ENCODE data around the gene URI1. TPM values are rescaled to one million over a fixed set of nuclear protein-coding genes. Genes with fewer than 3 reads are reported as not detected.
"Not testable (repeated sequence)": the region's sequence is repeated elsewhere in the genome, so short reads cannot be mapped to it uniquely, and the experiment has no call there.

The URI1 gene
- total RNA-seq, 1 donor = 86.1 TPM

DNA sequence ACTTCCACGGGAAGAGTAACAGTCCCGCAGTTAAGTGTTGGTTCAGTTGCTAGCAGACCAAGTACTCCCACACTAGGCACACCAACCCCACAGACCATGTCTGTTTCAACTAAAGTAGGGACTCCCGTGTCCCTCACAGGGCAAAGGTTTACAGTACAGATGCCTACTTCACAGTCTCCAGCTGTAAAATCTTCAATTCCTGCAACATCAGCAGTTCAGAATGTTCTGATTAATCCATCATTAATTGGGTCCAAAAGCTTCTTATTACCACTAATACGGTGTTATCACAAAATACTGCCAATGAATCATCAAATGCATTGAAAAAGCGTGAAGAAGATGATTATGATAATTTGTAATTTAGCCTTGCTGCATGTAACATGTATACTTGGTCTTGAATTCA lies 95.8 kb downstream of the URI1 start:
- H3K4me2 ChIP-seq (ENCODE audit: insufficient read depth, low read length) = no peak overlapping the region
- no peak for TF ChIP-seq CTCF (IDR thresholded peaks at IDR 0.05; ENCODE audit: extremely low read depth, low read depth, low read length)
- H3K36me3 ChIP-seq (ENCODE audit: insufficient read depth, low read length) = peaks cover 2% of the 10 kb centered on the region

DNA sequence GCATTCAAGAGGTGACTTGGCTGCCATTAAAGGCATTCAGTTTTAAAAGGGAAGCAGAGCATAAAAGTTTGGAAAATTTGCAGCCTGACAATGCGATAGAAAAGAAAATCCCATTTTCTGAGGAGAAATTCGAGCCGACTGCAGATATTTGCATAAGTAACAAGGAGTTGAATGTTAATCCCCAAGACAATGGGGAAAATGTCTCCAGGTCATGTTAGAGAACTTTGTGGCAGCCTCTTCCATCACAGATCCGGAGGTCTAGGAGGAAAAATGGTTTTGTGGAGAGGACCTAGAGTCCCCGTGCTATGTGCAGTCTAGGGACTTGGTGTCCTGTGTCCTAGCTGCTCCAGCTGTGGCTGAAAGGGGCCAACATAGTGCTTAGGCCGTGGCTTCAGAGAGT lies 99.9 kb downstream of the URI1 start:
- H2AFZ ChIP-seq (ENCODE audit: low read length); H3K79me2 ChIP-seq (ENCODE audit: insufficient read depth, low read length); H3K36me3 ChIP-seq (ENCODE audit: insufficient read depth, low read length); H3K4me3 ChIP-seq (ENCODE audit: insufficient read depth, low read length); H3K27ac ChIP-seq (ENCODE audit: low read depth, low read length); H4K20me1 ChIP-seq (ENCODE audit: insufficient read depth, low read length); DNase-seq (ENCODE audit: insufficient read length, low spot score, missing footprints); H3K4me2 ChIP-seq (ENCODE audit: insufficient read depth, low read length); H3K4me1 ChIP-seq (ENCODE audit: insufficient read depth, low read length); H3K27me3 ChIP-seq (ENCODE audit: insufficient read depth, low read length); H3K9me3 ChIP-seq (ENCODE audit: low read depth, low read length): not testable (repeated sequence)

More for the DNA sequence above, 95.8 kb downstream of the URI1 start:
- DNase-seq (ENCODE audit: insufficient read length, low spot score, missing footprints) = no peak
- Histone ChIP-seq H3K9me3 (ENCODE audit: low read depth, low read length) (no peaks in the 10 kb centered on the region), H3K27me3 (ENCODE audit: insufficient read depth, low read length) (no peaks in the 10 kb centered on the region), H3K4me3 (ENCODE audit: insufficient read depth, low read length) (no peak overlapping the region), H3K4me1 (ENCODE audit: insufficient read depth, low read length) (no peaks in the 10 kb centered on the region), H4K20me1 (ENCODE audit: insufficient read depth, low read length) (no peaks in the 10 kb centered on the region), H3K79me2 (ENCODE audit: insufficient read depth, low read length) (no peaks in the 10 kb centered on the region), H3K27ac (ENCODE audit: low read depth, low read length) (no peak overlapping the region), H2AFZ (ENCODE audit: low read length) (no peak overlapping the region)

GRCh38 chr19:30043008-30043407 lies 101.0 kb downstream of the URI1 start:
- H3K27ac ChIP-seq (ENCODE audit: low read depth, low read length); H4K20me1 ChIP-seq (ENCODE audit: insufficient read depth, low read length); H3K4me2 ChIP-seq (ENCODE audit: insufficient read depth, low read length); H2AFZ ChIP-seq (ENCODE audit: low read length); DNase-seq (ENCODE audit: insufficient read length, low spot score, missing footprints); H3K4me3 ChIP-seq (ENCODE audit: insufficient read depth, low read length); H3K36me3 ChIP-seq (ENCODE audit: insufficient read depth, low read length); H3K79me2 ChIP-seq (ENCODE audit: insufficient read depth, low read length); H3K27me3 ChIP-seq (ENCODE audit: insufficient read depth, low read length); H3K9me3 ChIP-seq (ENCODE audit: low read depth, low read length); H3K4me1 ChIP-seq (ENCODE audit: insufficient read depth, low read length): not testable (repeated sequence)

GRCh38 chr19:30044273-30045248 lies 102.5 kb downstream of the URI1 start:
- Histone ChIP-seq H3K79me2 (ENCODE audit: insufficient read depth, low read length) (no peaks in the 10 kb centered on the region), H4K20me1 (ENCODE audit: insufficient read depth, low read length) (no peaks in the 10 kb centered on the region), H3K4me2 (ENCODE audit: insufficient read depth, low read length) (no peak overlapping the region), H3K27me3 (ENCODE audit: insufficient read depth, low read length) (no peaks in the 10 kb centered on the region), H3K4me3 (ENCODE audit: insufficient read depth, low read length) (no peak overlapping the region), H3K36me3 (ENCODE audit: insufficient read depth, low read length) (no peaks in the 10 kb centered on the region), H3K27ac (ENCODE audit: low read depth, low read length) (no peak overlapping the region), H3K4me1 (ENCODE audit: insufficient read depth, low read length) (no peaks in the 10 kb centered on the region), H3K9me3 (ENCODE audit: low read depth, low read length) (no peaks in the 10 kb centered on the region), H2AFZ (ENCODE audit: low read length) (no peak overlapping the region)
- no peak for TF ChIP-seq CTCF (IDR thresholded peaks at IDR 0.05; ENCODE audit: extremely low read depth, low read depth, low read length)
- no peak for DNase-seq (ENCODE audit: insufficient read length, low spot score, missing footprints)

- Histone ChIP-seq H3K4me1 (ENCODE audit: insufficient read depth, low read length) (no peaks in the 10 kb centered on the region), H3K27ac (ENCODE audit: low read depth, low read length) (no peak overlapping the region), H2AFZ (ENCODE audit: low read length) (no peak overlapping the region), H3K79me2 (ENCODE audit: insufficient read depth, low read length) (no peaks in the 10 kb centered on the region), H3K9me3 (ENCODE audit: low read depth, low read length) (no peaks in the 10 kb centered on the region), H3K4me3 (ENCODE audit: insufficient read depth, low read length) (no peak overlapping the region), H4K20me1 (ENCODE audit: insufficient read depth, low read length) (no peaks in the 10 kb centered on the region), H3K36me3 (ENCODE audit: insufficient read depth, low read length) (no peaks in the 10 kb centered on the region), H3K27me3 (ENCODE audit: insufficient read depth, low read length) (no peaks in the 10 kb centered on the region), H3K4me2 (ENCODE audit: insufficient read depth, low read length) (no peak overlapping the region)
- TF ChIP-seq CTCF (IDR thresholded peaks at IDR 0.05; ENCODE audit: extremely low read depth, low read depth, low read length) = peak; percentile 57
- DNase-seq (ENCODE audit: insufficient read length, low spot score, missing footprints) = no peak
Measured at GRCh38 chr19:30046522-30046921, 104.5 kb downstream of the URI1 start.
